Neural progenitor cell (in vitro differentiated cells): Measurements from ENCODE around the gene ZNF142.

Experiments
- EZH2phosphoT487 ChIP-seq: fragments of 200-600 bp; sonication (generic); IDR thresholded peaks from 2 replicates; pipeline ENCODE4 v1.6.1; 2017; ENCODE audit warnings: antibody characterized with exemption
- TF ChIP-seq, protein P1 (sequence below): fragments of 200-600 bp; sonication (generic); IDR thresholded peaks from 2 replicates; pipeline ENCODE4 v1.5.1; 2017; ENCODE audit warnings: antibody characterized with exemption, mild to moderate bottlenecking

DNA sequence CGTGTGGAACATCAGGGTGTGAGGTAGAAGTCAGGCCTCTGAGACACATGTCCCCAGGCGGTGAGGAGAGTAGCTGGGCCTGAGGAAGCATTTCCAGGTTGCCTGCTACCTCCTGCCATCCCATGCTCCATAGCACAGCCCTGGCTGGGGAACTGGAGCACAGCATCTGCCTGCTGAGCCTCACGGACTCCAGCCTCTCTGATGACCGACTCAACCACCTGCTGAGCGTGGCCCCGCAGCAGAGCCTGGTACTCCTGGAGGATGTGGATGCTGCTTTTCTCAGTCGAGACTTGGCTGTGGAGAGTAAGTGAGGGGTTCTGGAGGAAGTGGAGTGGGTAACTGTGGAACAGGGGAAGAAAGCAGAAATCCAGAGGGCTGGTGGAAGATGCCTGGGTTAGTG is 3.0 kb upstream of the ZNF142 start:
- TF ChIP-seq, protein P1, sequence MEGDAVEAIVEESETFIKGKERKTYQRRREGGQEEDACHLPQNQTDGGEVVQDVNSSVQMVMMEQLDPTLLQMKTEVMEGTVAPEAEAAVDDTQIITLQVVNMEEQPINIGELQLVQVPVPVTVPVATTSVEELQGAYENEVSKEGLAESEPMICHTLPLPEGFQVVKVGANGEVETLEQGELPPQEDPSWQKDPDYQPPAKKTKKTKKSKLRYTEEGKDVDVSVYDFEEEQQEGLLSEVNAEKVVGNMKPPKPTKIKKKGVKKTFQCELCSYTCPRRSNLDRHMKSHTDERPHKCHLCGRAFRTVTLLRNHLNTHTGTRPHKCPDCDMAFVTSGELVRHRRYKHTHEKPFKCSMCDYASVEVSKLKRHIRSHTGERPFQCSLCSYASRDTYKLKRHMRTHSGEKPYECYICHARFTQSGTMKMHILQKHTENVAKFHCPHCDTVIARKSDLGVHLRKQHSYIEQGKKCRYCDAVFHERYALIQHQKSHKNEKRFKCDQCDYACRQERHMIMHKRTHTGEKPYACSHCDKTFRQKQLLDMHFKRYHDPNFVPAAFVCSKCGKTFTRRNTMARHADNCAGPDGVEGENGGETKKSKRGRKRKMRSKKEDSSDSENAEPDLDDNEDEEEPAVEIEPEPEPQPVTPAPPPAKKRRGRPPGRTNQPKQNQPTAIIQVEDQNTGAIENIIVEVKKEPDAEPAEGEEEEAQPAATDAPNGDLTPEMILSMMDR, result no peak
- no peak for TF ChIP-seq EZH2phosphoT487
